Large intestine (tissue), 3 donors: ENCODE data around the gene AQP4. TPM values are rescaled to one million over a fixed set of nuclear protein-coding genes. Genes with fewer than 3 reads are reported as not detected.
A peak's percentile ranks its signal among the peaks of the same experiment; 100 is the strongest.

Source experiments
- DNase-seq, 2 donors: peaks; one replicate each; pipeline versions ENCODE4 v3.0.0 to v3.0.0-alpha.2; 2013
- H3K27ac ChIP-seq: one replicate; pipeline ENCODE4 v1.5.1; 2013; ENCODE audit warnings: low read length
- H3K27me3 ChIP-seq: 2 replicates; pipeline ENCODE4 v1.6.1; 2013; ENCODE audit warnings: low read length; ENCODE audit not compliant: control insufficient read depth, insufficient read depth
- H3K36me3 ChIP-seq: 2 replicates; pipeline ENCODE4 v1.6.1; 2013; ENCODE audit warnings: low read length; ENCODE audit not compliant: control insufficient read depth, insufficient read depth
- H3K4me1 ChIP-seq: one replicate; pipeline ENCODE4 v1.6.1; 2013; ENCODE audit warnings: low read length; ENCODE audit not compliant: control insufficient read depth, insufficient read depth
- H3K4me3 ChIP-seq: one replicate; pipeline ENCODE4 v1.5.1; 2013; ENCODE audit warnings: low read length
- H3K9me3 ChIP-seq: one replicate; pipeline ENCODE4 v1.6.1; 2013; ENCODE audit warnings: mild to moderate bottlenecking, low read depth, low read length, moderate library complexity; ENCODE audit not compliant: control insufficient read depth
- WGBS: methylation state at CpG from one replicate; pipeline ENCODE4 v1.1.5; 2013; ENCODE audit warnings: low lambda C conversion rate; ENCODE audit not compliant: insufficient coverage; 5-methylcytosine and 5-hydroxymethylcytosine counted together
- polyA plus RNA-seq: library from polyadenylated mRNA; unstranded; fragments of 120-200 nt; gene quantifications from one replicate; pipeline ENCODE4 v1.2.1, GENCODE V29; 2013

The AQP4 gene
- polyA plus RNA-seq, 1 donor: 0.57 TPM

DNA sequence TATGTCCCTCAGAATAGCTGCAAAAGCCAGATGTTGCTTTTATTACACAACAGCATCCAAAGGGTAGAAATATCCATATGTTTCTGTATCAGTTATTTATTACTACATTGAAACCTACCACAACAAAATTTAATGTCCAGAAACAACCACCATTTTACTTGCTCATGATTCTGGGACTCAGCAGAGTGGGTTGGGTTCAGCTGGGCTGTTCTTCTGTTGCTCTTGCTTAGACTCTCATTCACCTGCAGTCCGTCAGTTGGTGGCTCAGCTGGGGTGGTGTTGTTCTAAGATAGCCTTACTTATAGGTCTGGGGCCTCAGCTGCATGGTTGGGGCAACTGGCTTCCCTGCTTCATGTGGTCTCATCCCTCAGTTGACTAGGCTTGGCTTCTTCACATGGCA lies 21.7 kb downstream of the AQP4 start:
- no peak overlapping the region for H3K27ac ChIP-seq
- H3K27me3 ChIP-seq: no peaks in the 10 kb centered on the region
- H3K36me3 ChIP-seq: no peaks in the 10 kb centered on the region
- no CpG with 5 or more reads among the region's 1 CpG for WGBS
- H3K4me3 ChIP-seq: no peak overlapping the region
- H3K9me3 ChIP-seq: no peaks in the 10 kb centered on the region
- no peak for DNase-seq
- no peaks in the 10 kb centered on the region for H3K4me1 ChIP-seq

DNA sequence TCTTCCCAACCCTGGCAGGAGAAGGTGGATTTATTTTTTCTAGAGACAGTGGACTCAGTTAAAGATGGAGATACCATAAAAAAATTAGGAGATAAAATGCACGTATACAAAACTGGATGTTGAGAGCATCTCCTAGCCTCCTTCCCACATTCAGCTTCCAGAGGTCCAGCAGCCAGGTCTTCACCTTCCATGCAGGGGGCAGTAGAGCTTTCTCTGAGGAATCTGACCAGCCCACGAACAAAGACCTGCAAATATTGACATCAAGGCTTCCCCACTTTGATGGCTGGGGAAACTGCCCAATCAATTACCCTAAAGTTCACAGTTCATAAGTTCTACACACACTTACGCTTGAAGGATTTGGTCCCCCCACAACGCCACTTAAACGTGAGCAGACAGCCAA lies 24.5 kb downstream of the AQP4 start:
- H3K27me3 ChIP-seq: no peaks in the 10 kb centered on the region
- H3K27ac ChIP-seq: no peak overlapping the region
- no peaks in the 10 kb centered on the region for H3K4me1 ChIP-seq
- no peak overlapping the region for H3K4me3 ChIP-seq
- WGBS: 100% methylated on average over 1 of the region's 5 CpGs
- no peaks in the 10 kb centered on the region for H3K36me3 ChIP-seq
- DNase-seq: no peak
- H3K9me3 ChIP-seq: no peaks in the 10 kb centered on the region

DNA sequence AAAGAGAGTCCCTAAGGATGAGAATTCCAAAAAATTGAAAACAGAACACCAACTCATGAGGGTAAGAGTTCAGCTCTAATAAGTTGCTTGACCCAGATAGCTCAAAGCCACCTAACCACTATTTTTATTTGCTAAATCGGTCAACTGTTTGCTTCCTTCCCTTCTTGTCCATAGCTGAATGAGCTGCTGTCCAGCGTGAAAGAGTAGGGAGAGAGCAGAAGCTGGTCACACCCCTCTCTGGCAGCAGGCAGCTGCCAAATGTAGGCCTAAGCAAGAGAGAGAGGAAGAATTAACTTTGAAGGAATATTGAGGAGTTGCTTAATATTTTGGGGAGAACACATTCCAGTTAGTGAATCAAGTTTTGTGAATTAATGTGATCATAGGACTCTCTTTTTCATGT lies 25.9 kb downstream of the AQP4 start:
- Histone ChIP-seq H3K4me3 (no peak overlapping the region), H3K9me3 (no peaks in the 10 kb centered on the region), H3K36me3 (no peaks in the 10 kb centered on the region), H3K27ac (no peak overlapping the region), H3K27me3 (no peaks in the 10 kb centered on the region), H3K4me1 (no peaks in the 10 kb centered on the region)
- WGBS: no CpG with 5 or more reads among the region's 2 CpGs
- no peak for DNase-seq

DNA sequence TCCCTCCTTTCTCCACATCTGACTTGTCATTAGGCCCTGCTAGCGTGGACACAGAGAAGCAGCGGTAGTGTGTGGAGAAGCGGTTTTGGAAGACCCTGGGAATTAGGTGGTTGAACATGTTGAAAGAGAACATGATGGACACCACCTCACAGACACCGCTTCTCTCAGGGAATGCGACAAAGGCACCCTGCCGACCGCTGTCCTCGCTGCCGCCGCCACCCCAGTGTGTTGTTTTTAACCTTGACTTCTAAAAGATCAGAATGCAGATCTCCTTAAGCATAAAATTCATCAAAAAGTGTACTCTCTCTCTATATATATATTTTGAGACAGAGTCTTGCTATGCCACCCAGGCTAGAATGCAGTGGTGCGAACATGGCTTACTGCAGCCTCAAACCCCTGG lies 33.2 kb downstream of the AQP4 start:
- WGBS: 100% methylated on average over 1 of the region's 11 CpGs
- no peaks in the 10 kb centered on the region for H3K27me3 ChIP-seq
- H3K27ac ChIP-seq: no peak overlapping the region
- H3K36me3 ChIP-seq: no peaks in the 10 kb centered on the region
- H3K9me3 ChIP-seq: no peaks in the 10 kb centered on the region
- no peak overlapping the region for H3K4me3 ChIP-seq
- no peak for DNase-seq
- H3K4me1 ChIP-seq: no peaks in the 10 kb centered on the region

DNA sequence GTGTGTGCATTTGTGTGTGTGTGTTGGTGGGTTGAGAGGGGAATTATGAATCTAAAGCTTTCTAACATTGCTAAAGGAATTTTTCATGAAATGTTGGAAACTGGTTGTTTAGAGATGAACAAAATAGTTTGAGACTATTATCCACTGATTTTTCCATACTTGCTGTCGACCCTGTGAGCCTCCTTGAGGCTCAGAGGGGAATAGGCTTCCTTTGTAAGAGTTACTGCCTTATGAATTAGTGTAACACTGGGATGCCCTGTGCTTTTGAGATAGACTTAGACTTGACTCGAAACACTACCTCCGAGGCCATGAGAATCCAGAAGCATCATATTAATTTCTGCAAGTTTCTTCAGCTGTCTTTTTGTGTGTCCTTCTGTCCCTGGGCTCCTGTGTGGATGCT lies 37.9 kb downstream of the AQP4 start:
- no peaks in the 10 kb centered on the region for H3K36me3 ChIP-seq
- no peaks in the 10 kb centered on the region for H3K9me3 ChIP-seq
- no peak for DNase-seq
- H3K4me3 ChIP-seq: no peak overlapping the region
- no peaks in the 10 kb centered on the region for H3K27me3 ChIP-seq
- WGBS: no CpG with 5 or more reads among the region's 3 CpGs
- no peaks in the 10 kb centered on the region for H3K4me1 ChIP-seq
- no peak overlapping the region for H3K27ac ChIP-seq

DNA sequence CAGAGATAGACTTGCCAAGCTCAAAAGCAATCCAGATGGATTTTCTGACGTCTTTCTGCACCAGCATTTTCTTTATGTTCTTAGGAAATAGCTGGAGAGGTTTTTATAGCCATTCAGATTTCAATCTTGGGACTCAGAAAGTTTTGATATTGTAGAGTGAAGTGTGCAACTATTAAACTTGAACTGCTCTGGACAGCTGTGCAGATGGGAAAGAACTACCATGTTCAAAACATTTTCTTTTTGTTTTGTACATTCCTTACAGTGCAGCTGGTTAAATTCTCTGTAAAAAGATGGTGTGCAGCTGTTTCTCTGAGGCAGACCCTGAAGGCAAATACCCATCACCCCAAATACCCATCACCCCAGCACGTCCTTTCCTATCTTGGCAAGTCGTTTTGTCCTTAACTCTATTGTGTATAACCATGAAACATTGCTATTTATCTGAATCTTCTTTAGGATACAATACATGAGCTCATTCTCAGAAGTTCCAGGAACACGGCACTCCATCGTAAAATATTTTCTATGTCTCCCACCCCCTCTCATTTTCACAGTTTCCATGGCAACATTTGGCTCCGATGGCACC lies 38.8 kb downstream of the AQP4 start:
- Histone ChIP-seq H3K4me1 (no peaks in the 10 kb centered on the region), H3K36me3 (no peaks in the 10 kb centered on the region), H3K27ac (no peak overlapping the region), H3K9me3 (no peaks in the 10 kb centered on the region), H3K4me3 (no peak overlapping the region), H3K27me3 (no peaks in the 10 kb centered on the region)
- DNase-seq: no peak
- WGBS: 53% methylated on average over 3 of the region's 6 CpGs

DNA sequence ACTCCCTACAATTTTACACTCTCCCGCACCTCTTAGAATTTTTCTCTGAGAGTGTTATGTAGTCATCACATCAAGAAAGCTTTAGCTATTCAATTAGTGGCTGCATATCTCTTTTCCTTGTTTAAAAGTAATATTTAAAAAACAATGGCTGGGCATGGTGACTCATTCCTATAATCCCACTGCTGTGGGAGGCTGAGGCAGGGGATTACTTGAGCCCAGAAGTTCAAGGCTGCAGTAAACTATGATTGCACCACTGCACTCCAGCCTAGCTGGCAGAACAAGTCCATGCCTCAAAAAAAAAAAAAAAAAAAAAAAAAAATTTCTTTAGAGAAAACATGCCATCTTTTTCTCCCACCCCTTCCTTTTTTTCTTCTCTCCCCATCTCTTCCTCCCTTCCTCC lies 44.3 kb downstream of the AQP4 start:
- no CpG with 5 or more reads among the region's 1 CpG for WGBS
- Histone ChIP-seq H3K27me3 (no peaks in the 10 kb centered on the region), H3K9me3 (peaks cover 6% of the 10 kb centered on the region), H3K4me3 (no peak overlapping the region), H3K4me1 (no peaks in the 10 kb centered on the region), H3K36me3 (no peaks in the 10 kb centered on the region), H3K27ac (no peak overlapping the region)
- no peak for DNase-seq

DNA sequence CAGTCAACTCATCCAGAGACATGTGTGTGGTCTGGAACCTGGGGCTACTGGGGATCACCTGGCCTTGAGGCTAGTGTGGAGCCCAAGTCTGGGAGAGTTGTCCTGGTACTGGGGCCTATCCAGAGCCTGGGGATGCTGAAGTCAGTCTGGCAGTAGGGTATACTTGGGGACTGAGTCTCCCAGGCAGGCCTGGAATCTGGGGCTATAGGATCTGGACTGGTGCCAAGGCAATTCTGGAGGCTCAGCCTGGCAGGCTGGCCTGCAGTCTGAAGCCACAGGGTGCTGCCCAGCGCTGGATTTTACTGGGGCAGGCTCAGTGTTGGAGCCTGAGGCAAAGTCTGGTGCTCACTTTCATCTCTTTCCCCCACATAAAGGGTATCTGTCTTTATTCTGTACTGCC lies 46.5 kb downstream of the AQP4 start:
- Histone ChIP-seq H3K27me3 (no peaks in the 10 kb centered on the region), H3K4me3 (no peak overlapping the region), H3K9me3 (peaks cover 6% of the 10 kb centered on the region), H3K36me3 (no peaks in the 10 kb centered on the region), H3K4me1 (no peaks in the 10 kb centered on the region), H3K27ac (no peak overlapping the region)
- no peak for DNase-seq
- WGBS: no CpG with 5 or more reads among the region's 1 CpG

DNA sequence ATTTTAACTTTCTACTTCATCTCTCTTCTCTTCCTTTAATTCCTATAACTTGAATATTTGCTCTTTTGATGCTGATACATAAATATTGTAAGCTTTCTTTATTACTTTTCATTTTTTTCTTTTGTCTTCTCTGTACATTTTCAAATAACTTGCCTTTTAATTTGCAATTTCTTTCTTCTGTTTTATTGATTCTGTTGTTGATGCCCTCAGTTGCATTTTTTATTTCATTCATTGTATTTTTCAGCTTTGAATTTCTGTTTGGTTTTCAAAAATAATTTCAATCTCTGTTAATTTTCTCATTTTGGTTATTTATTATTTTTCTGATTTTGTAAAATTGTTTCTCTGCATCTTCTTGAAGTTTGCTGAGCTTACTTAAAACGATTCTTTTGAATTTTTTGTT lies 47.0 kb downstream of the AQP4 start:
- Histone ChIP-seq H3K27ac (no peak overlapping the region), H3K27me3 (no peaks in the 10 kb centered on the region), H3K4me1 (no peaks in the 10 kb centered on the region), H3K36me3 (no peaks in the 10 kb centered on the region), H3K4me3 (no peak overlapping the region), H3K9me3 (peaks cover 6% of the 10 kb centered on the region)
- 63% methylated on average over 1 of the region's 1 CpG for WGBS
- no peak for DNase-seq

DNA sequence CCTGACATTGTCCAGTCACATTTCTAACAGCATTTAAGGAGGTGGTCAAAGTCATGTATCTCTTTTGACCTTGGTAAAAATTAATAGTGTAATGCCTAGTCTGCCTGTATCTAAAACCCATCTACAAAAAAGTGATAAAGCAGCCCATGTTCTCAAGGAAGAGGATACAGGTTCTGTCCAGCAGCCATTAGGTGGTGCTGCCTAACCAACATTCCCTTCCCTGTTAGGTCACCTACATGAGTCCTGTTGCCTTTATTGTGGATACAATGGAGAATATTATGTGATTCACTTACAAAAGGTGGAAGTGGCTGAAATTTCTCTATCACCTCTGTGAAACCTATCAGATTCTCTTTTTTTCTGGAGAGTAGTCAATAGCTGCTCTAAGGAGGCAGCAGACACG lies 52.5 kb downstream of the AQP4 start:
- WGBS: no CpG with 5 or more reads among the region's 1 CpG
- DNase-seq: peak; percentile 39 to 45
- H3K9me3 ChIP-seq: no peaks in the 10 kb centered on the region

DNA sequence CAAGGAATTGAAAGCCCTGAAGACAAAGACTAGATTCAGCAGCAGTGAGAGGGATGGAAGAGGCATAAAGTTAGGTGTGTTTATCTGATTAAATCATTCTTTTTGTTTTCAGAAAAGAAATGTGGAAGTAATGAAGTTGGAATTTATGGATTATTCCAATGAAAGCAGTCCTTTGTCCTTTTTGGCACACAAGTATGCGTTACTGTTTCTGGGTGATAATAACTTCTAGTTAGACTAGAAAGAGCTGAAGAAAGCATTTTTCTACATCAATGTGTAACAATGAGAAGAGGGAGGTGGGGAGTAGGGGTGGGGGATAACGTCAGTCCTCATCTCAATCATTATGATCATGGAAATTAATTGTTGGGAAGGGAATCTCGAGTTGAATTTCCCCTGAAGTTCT lies 53.0 kb downstream of the AQP4 start:
- no peak for DNase-seq
- Histone ChIP-seq H3K4me3 (no peak overlapping the region), H3K27me3 (no peaks in the 10 kb centered on the region), H3K4me1 (no peaks in the 10 kb centered on the region), H3K36me3 (no peaks in the 10 kb centered on the region), H3K27ac (no peak overlapping the region), H3K9me3 (no peaks in the 10 kb centered on the region)
- 100% methylated on average over 1 of the region's 3 CpGs for WGBS

More for the DNA sequence above, 52.5 kb downstream of the AQP4 start:
- no peaks in the 10 kb centered on the region for H3K27me3 ChIP-seq
- H3K36me3 ChIP-seq: no peaks in the 10 kb centered on the region
- no peak overlapping the region for H3K27ac ChIP-seq
- H3K4me1 ChIP-seq: no peaks in the 10 kb centered on the region
- H3K4me3 ChIP-seq: no peak overlapping the region
